Right lobe of liver (tissue), 6 donors: Measurements from ENCODE around the gene DNMT3B. TPM values are rescaled to one million over a fixed set of nuclear protein-coding genes. Genes with fewer than 3 reads are reported as not detected.

ENCODE experiments used
- ATAC-seq, 4 donors: fragments of 200-7000 bp; cut with Tn5 transposase; one replicate each; pipeline ENCODE4 v1.9.1; 2020; ENCODE audit warnings: mild to moderate bottlenecking in 4 of 4, moderate library complexity in 4 of 4
- DNase-seq, 3 donors: peaks; one replicate each; pipeline ENCODE4 v3.0.0-alpha.2; 2020
- H3K27ac ChIP-seq, 3 donors: fragments of 200-600 bp; one replicate each; pipeline ENCODE4 v1.8.0; 2022
- H3K27me3 ChIP-seq, 2 donors: fragments of 200-600 bp; one replicate each; pipeline ENCODE4 v1.8.0; 2022
- H3K36me3 ChIP-seq, 4 donors: fragments of 200-600 bp; sonication (generic) in 1 of 4; one replicate each; pipeline versions ENCODE4 v1.5.1 to v1.8.0; 2017 to 2022; ENCODE audit warnings: control low read depth in 1 of 4
- H3K4me1 ChIP-seq, 4 donors: fragments of 200-600 bp; sonication (generic) in 1 of 4; one replicate each; pipeline versions ENCODE4 v1.5.1 to v1.8.0; 2017 to 2022; ENCODE audit warnings: control low read depth in 1 of 4
- H3K4me3 ChIP-seq, 3 donors: fragments of 200-600 bp; one replicate each; pipeline ENCODE4 v1.8.0; 2022
- H3K9me3 ChIP-seq, 4 donors: fragments of 200-600 bp; sonication (generic) in 1 of 4; one replicate each; pipeline versions ENCODE4 v1.5.1 to v1.8.0; 2017 to 2022; ENCODE audit warnings: control low read depth in 1 of 4
- CTCF ChIP-seq, 4 donors: fragments of 200-600 bp in 3 of 4; fragments of 450-650 bp in 1 of 4; IDR thresholded peaks; one replicate each; pipeline versions ENCODE4 v1.5.1 to v1.8.0; 2016 to 2022; ENCODE audit warnings: antibody characterized with exemption in 4 of 4, mild to moderate bottlenecking in 2 of 4
- POLR2A ChIP-seq: fragments of 450-650 bp; IDR thresholded peaks from one replicate; pipeline ENCODE4 v1.6.1; 2017; ENCODE audit warnings: antibody characterized with exemption, mild to moderate bottlenecking
- WGBS: methylation state at CpG from one replicate; pipeline ENCODE4 v1.1.6; 2018; ENCODE audit warnings: low coverage, low lambda C conversion rate; ENCODE audit not compliant: insufficient coverage; ENCODE audit errors: missing lambda C conversion rate; 5-methylcytosine and 5-hydroxymethylcytosine counted together
- intact Hi-C, 2 donors: fragments of 100-400 bp; cut with DNase I; formaldehyde crosslinking; loops; one replicate each; pipeline versions ENCODE4 v1.11.2 to v1.14.1; 2022
- total RNA-seq, 6 experiments: library from RNA; depleted of rRNA in 2 of 6; stranded (reverse); fragments of >200 nt in 2 of 6; fragmentation: NEBNext Ultra II Directional in 3 of 6; extraction: Animal tissue kit (Norgen Biotek cat#: 25700) in 3 of 6; gene quantifications; one replicate each; pipeline versions ENCODE4 v1.1.0 to v1.2.4, GENCODE V29; 2016 to 2023
- donor health status: DM: no; HTN: yes; CAD: no.
- donor health status: DM: no; HTN: no; CAD: no.
- donor health status: DM: no; HTN: no; CAD: no.
- donor health status: DM: no; HTN: yes; CAD: no.
- donor health status: DM: no; HTN: yes; CAD: no.

DNMT3B gene
- total RNA-seq, 6 experiments from 2014 or later = 0.43 to 0.88 (median 0.65) TPM

GRCh38 chr20:32831982-32832381 is 69.8 kb downstream of the DNMT3B start:
- H3K9me3 ChIP-seq = no peaks in the 10 kb centered on the region
- H3K4me1 ChIP-seq = peaks cover 0 to 3% (median 0%) of the 10 kb centered on the region in 4 donors
- no peak overlapping the region for H3K27ac ChIP-seq
- H3K36me3 ChIP-seq = peaks cover 0 to 44% (median 12%) of the 10 kb centered on the region in 4 donors
- TF ChIP-seq CTCF (IDR thresholded peaks at IDR 0.05) = no peak
- TF ChIP-seq POLR2A = no peak
- no peaks in the 10 kb centered on the region for H3K27me3 ChIP-seq
- no peak overlapping the region for H3K4me3 ChIP-seq
- 83% methylated on average over 5 of the region's 5 CpGs for WGBS
- ATAC-seq (no peak), DNase-seq (no peak)
- intact Hi-C loops = no loop called here

GRCh38 chr20:32832664-32833063 is 70.5 kb downstream of the DNMT3B start:
- WGBS = 74% methylated on average over 11 of the region's 11 CpGs
- Histone ChIP-seq H3K4me1 (peaks cover 0 to 3% (median 0%) of the 10 kb centered on the region in 4 donors), H3K36me3 (peaks cover 0 to 45% (median 12%) of the 10 kb centered on the region in 4 donors), H3K27me3 (no peaks in the 10 kb centered on the region), H3K9me3 (no peaks in the 10 kb centered on the region), H3K4me3 (no peak overlapping the region), H3K27ac (no peak overlapping the region)
- intact Hi-C loops = no loop called here
- DNase-seq = no peak
- no peak for ATAC-seq
- TF ChIP-seq POLR2A (no peak), CTCF (IDR thresholded peaks at IDR 0.05) (no peak)

GRCh38 chr20:32834972-32835371 is 72.8 kb downstream of the DNMT3B start:
- no peaks in the 10 kb centered on the region for H3K9me3 ChIP-seq
- no peak for ATAC-seq
- no peak for DNase-seq

GRCh38 chr20:32837157-32837556 is 75.0 kb downstream of the DNMT3B start:
- H3K4me1 ChIP-seq = no peaks in the 10 kb centered on the region
- intact Hi-C loops = no loop called here

More at GRCh38 chr20:32834972-32835371, 72.8 kb downstream of the DNMT3B start:
- Histone ChIP-seq H3K4me1 (no peaks in the 10 kb centered on the region), H3K36me3 (peaks cover 0 to 56% (median 16%) of the 10 kb centered on the region in 4 donors), H3K27ac (no peak overlapping the region), H3K4me3 (no peak overlapping the region), H3K27me3 (no peaks in the 10 kb centered on the region)
- TF ChIP-seq POLR2A = no peak
- TF ChIP-seq CTCF (IDR thresholded peaks at IDR 0.05) = no peak
- intact Hi-C loops = no loop called here

More at GRCh38 chr20:32837157-32837556, 75.0 kb downstream of the DNMT3B start:
- Histone ChIP-seq H3K9me3 (no peaks in the 10 kb centered on the region), H3K27ac (no peak overlapping the region), H3K36me3 (peaks cover 0 to 73% (median 22%) of the 10 kb centered on the region in 4 donors), H3K27me3 (no peaks in the 10 kb centered on the region), H3K4me3 (no peak overlapping the region)
- no peak for DNase-seq
- WGBS = 20% methylated on average over 1 of the region's 1 CpG
- no peak for ATAC-seq
- no peak for TF ChIP-seq CTCF (IDR thresholded peaks at IDR 0.05)
